Fibroblast of lung (primary cell): ENCODE measurements around the gene ZDHHC14. TPM values are rescaled to one million over a fixed set of nuclear protein-coding genes. Genes with fewer than 3 reads are reported as not detected.
A peak's percentile ranks its signal among the peaks of the same experiment; 100 is the strongest.

Experiments used
- DNase-seq, 2 donors: peaks; one replicate each; pipeline versions ENCODE4 v3.0.0 to v3.0.0-alpha.2; 2010; ENCODE audit warnings: low read depth in 2 of 2
- H2AFZ ChIP-seq: 2 replicates; pipeline ENCODE4 v1.5.1; 2012; ENCODE audit warnings: low read length, control low read depth, inconsistent platforms
- H3K27ac ChIP-seq: 2 replicates; pipeline ENCODE4 v1.5.1; 2011; ENCODE audit warnings: low read length, control low read depth; ENCODE audit not compliant: insufficient read depth
- H3K27me3 ChIP-seq: 2 replicates; pipeline ENCODE4 v1.5.1; 2011; ENCODE audit warnings: mild to moderate bottlenecking, low read length; ENCODE audit not compliant: control insufficient read depth, insufficient read depth
- H3K36me3 ChIP-seq: 2 replicates; pipeline ENCODE4 v1.5.1; 2011; ENCODE audit warnings: low read length; ENCODE audit not compliant: control insufficient read depth, insufficient read depth
- H3K4me1 ChIP-seq: 2 replicates; pipeline ENCODE4 v1.5.1; 2011; ENCODE audit warnings: low read length; ENCODE audit not compliant: control insufficient read depth, insufficient read depth; ENCODE audit errors: extremely low read depth
- H3K4me2 ChIP-seq: 2 replicates; pipeline ENCODE4 v1.5.1; 2011; ENCODE audit warnings: low read length, control low read depth; ENCODE audit not compliant: insufficient read depth; ENCODE audit errors: extremely low read depth
- H3K4me3 ChIP-seq, 4 experiments: fragments of 200-600 bp in 1 of 4; sonication (generic) in 1 of 4; replicated peaks in 1 of 4; 2 replicates each; pipeline ENCODE4 v1.5.1; 2011 to 2016; ENCODE audit warnings: low read length in 4 of 4, low read depth in 3 of 4, mild to moderate bottlenecking in 3 of 4, control low read depth in 2 of 4, inconsistent platforms in 1 of 4, mixed read lengths in 1 of 4; ENCODE audit not compliant: insufficient read depth in 1 of 4; ENCODE audit errors: control extremely low read depth in 1 of 4
- H3K79me2 ChIP-seq: 2 replicates; pipeline ENCODE4 v1.5.1; 2012; ENCODE audit warnings: mild to moderate bottlenecking, low read length, inconsistent platforms; ENCODE audit not compliant: control insufficient read depth, insufficient read depth
- H3K9ac ChIP-seq: 2 replicates; pipeline ENCODE4 v1.5.1; 2011; ENCODE audit warnings: mild to moderate bottlenecking, low read length, control low read depth; ENCODE audit not compliant: insufficient read depth
- H3K9me3 ChIP-seq: 2 replicates; pipeline ENCODE4 v1.5.1; 2012; ENCODE audit warnings: low read depth, low read length; ENCODE audit not compliant: control insufficient read depth, insufficient read depth
- H4K20me1 ChIP-seq: 2 replicates; pipeline ENCODE4 v1.5.1; 2011; ENCODE audit warnings: low read length; ENCODE audit not compliant: control insufficient read depth, insufficient read depth; ENCODE audit errors: extremely low read depth
- CTCF ChIP-seq, 2 donors: IDR thresholded peaks in 1 of 2; conservative IDR thresholded peaks in 1 of 2; 1 replicate in 1 of 2; 2 replicates in 1 of 2; pipeline ENCODE4 v1.5.1; 2011 to 2012; ENCODE audit warnings: low read length in 2 of 2, control low read depth in 1 of 2, inconsistent platforms in 1 of 2, low read depth in 1 of 2, mild to moderate bottlenecking in 1 of 2
- EZH2 ChIP-seq: IDR thresholded peaks from 2 replicates; pipeline ENCODE4 v1.5.1; 2012; ENCODE audit warnings: low read length, control low read depth, mild to moderate bottlenecking; ENCODE audit errors: missing control alignments
- polyA plus RNA-seq, 2 donors: library from polyadenylated mRNA; depleted of rRNA in 1 of 2; stranded (reverse) in 1 of 2; unstranded in 1 of 2; fragments of >200 nt; gene quantifications; 2 replicates each; pipeline ENCODE4 v1.2.1, GENCODE V29; 2011 to 2012; ENCODE audit warnings: missing spikeins in 1 of 2
- total RNA-seq: library from RNA; depleted of rRNA; stranded (reverse); fragments of >200 nt; gene quantifications from 2 replicates; pipeline ENCODE4 v1.2.1, GENCODE V29; 2014

Gene ZDHHC14
- total and polyA plus RNA-seq, 2 donors (not counting 1 experiment from before 2014, with no cell fraction given) = 1.7 to 3.5 TPM

DNA sequence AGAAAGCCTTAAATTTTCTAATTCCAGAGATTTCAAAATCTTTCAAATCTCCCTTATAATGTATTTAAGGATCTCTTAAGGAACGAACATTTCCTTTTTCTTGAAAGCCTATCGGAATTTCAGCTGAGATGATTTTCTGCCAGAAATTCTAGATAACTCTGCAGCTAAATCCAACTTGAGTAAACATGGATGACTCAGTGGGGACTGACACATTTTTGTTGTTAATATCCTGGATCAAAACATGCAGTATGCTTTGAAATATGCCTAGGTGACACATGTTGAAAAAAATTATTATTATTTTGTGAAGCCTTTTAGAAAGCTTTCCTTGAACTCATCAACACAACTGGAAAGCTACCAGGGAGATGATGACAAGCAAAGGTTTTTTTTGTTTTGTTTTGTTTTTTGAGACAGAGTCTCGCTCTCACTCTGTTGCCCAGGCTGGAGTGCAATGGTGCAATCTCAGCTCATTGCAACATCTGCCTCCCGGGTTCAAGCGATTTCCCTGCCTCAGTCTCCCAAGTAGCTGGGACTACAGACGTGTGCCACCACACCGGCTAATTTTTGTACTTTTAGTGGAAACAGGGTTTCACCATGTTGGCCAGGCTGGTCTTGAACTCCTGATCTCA lies 302.0 kb downstream of the ZDHHC14 start:
- H3K27me3 ChIP-seq = peaks cover 15% of the 10 kb centered on the region
- H3K36me3 ChIP-seq = no peaks in the 10 kb centered on the region
- no peak overlapping the region for H3K4me3 ChIP-seq
- no peaks in the 10 kb centered on the region for H3K9me3 ChIP-seq
- DNase-seq = peak; percentile 26 to 62
- H3K4me1 ChIP-seq = no peaks in the 10 kb centered on the region
- TF ChIP-seq CTCF (conservative IDR thresholded peaks at IDR 0.05 in 1 of 2, IDR thresholded peaks at IDR 0.05 in 1 of 2; ENCODE audit: low read depth in 1 of 2, low read length in 2 of 2) (no peak), EZH2 (no peak)
- H3K9ac ChIP-seq = no peak overlapping the region
- no peak overlapping the region for H3K27ac ChIP-seq
- H4K20me1 ChIP-seq = no peaks in the 10 kb centered on the region
- no peaks in the 10 kb centered on the region for H3K79me2 ChIP-seq
- no peak overlapping the region for H3K4me2 ChIP-seq
- H2AFZ ChIP-seq = no peak overlapping the region

GRCh38 chr6:157683707-157684106 lies 302.7 kb downstream of the ZDHHC14 start:
- H3K4me1 ChIP-seq = no peaks in the 10 kb centered on the region
- no peak overlapping the region for H2AFZ ChIP-seq
- TF ChIP-seq CTCF (conservative IDR thresholded peaks at IDR 0.05 in 1 of 2, IDR thresholded peaks at IDR 0.05 in 1 of 2; ENCODE audit: low read depth in 1 of 2, low read length in 2 of 2) (no peak), EZH2 (no peak)
- no peak overlapping the region for H3K4me3 ChIP-seq
- H3K9ac ChIP-seq = no peak overlapping the region
- DNase-seq = no peak
- H3K27me3 ChIP-seq = peaks cover 12% of the 10 kb centered on the region
- H4K20me1 ChIP-seq = no peaks in the 10 kb centered on the region
- no peaks in the 10 kb centered on the region for H3K79me2 ChIP-seq
- no peaks in the 10 kb centered on the region for H3K9me3 ChIP-seq
- H3K27ac ChIP-seq = no peak overlapping the region
- no peak overlapping the region for H3K4me2 ChIP-seq
- no peaks in the 10 kb centered on the region for H3K36me3 ChIP-seq

DNA sequence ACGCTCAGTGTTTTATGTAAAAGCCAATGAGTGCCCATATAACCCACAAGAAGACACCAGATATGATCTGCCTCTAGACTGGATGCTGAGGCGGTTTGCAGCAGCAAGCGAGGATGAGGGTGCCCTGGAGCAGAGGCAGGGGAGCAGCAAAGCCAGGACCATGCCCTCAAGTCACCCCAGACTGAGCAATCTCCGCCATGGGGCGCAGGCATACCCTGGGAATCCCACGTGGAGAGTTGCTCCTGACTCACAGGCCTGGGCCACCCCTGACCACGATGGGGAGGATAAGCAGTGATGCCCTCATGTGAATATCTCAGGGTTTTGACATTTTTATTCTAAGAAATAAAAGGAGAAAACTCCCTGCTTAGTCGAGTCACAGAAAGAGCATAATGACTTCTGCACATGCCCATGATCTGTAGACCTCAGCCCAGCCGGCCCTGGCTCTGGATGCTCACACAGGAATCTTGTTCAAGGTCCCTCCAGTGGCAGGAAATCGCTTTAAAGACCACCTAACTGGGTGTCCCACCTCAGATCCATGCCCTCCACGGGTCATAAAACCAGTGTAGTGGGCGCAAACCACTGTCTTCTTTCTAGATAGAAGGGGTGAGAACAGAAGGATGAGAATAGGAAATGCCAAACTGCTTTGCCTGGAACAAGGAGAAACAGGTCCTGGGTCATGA lies 303.8 kb downstream of the ZDHHC14 start:
- no peak overlapping the region for H2AFZ ChIP-seq
- no peaks in the 10 kb centered on the region for H3K4me1 ChIP-seq
- no peak overlapping the region for H3K9ac ChIP-seq
- no peaks in the 10 kb centered on the region for H3K9me3 ChIP-seq
- no peak overlapping the region for H3K4me2 ChIP-seq
- no peak overlapping the region for H3K27ac ChIP-seq
- no peak overlapping the region for H3K4me3 ChIP-seq
- H4K20me1 ChIP-seq = no peaks in the 10 kb centered on the region
- H3K36me3 ChIP-seq = no peaks in the 10 kb centered on the region
- H3K27me3 ChIP-seq = peaks cover 14% of the 10 kb centered on the region
- H3K79me2 ChIP-seq = no peaks in the 10 kb centered on the region
- no peak for DNase-seq
- no peak for TF ChIP-seq EZH2
- no peak for TF ChIP-seq CTCF (conservative IDR thresholded peaks at IDR 0.05 in 1 of 2, IDR thresholded peaks at IDR 0.05 in 1 of 2; ENCODE audit: low read depth in 1 of 2, low read length in 2 of 2)
